ENCODE results near the gene PLA2G2F. TPM values are rescaled to one million over a fixed set of nuclear protein-coding genes. Genes with fewer than 3 reads are reported as not detected.
A peak's percentile ranks its signal among the peaks of the same experiment; 100 is the strongest.

The PLA2G2F gene
- total and polyA plus RNA-seq, 10 of the 15 experiments (the other 5 are each of a cell fraction or from before 2014, with no cell fraction given) = 0.03 TPM; not detected in 9

- no peak for TF ChIP-seq E2F8 (IDR thresholded peaks at IDR 0.05; ENCODE audit: low read depth, partially characterized antibody)
- TF ChIP-seq FOS (IDR thresholded peaks at IDR 0.05; ENCODE audit: borderline replicate concordance, extremely low read depth, insufficient read length) = no peak
- TF ChIP-seq TCF12 (IDR thresholded peaks at IDR 0.05; ENCODE audit: low read depth, low read length) = 0 out of 2 replicates have a peak, but pooled peaks have one; percentile 17
- TF ChIP-seq SMAD1 (IDR thresholded peaks at IDR 0.05; ENCODE audit: low read depth, partially characterized antibody) = no peak
- no peak for TF ChIP-seq RELA (IDR thresholded peaks at IDR 0.05; ENCODE audit: borderline replicate concordance, partially characterized antibody)
- TF ChIP-seq CBX5 (IDR thresholded peaks at IDR 0.05; ENCODE audit: low read depth) = no peak
- no peak for TF ChIP-seq NRF1 (conservative IDR thresholded peaks at IDR 0.05; ENCODE audit: low read depth, low read length)
- no peak for TF ChIP-seq IRF3 (IDR thresholded peaks at IDR 0.05)
- no peak for TF ChIP-seq CHD4 (IDR thresholded peaks at IDR 0.05)
- no peak for TF ChIP-seq CBFB (IDR thresholded peaks at IDR 0.05; ENCODE audit: low read depth)
- no peak for TF ChIP-seq GABPA (IDR thresholded peaks at IDR 0.05; ENCODE audit: low read depth)
- TF ChIP-seq SREBF1 (IDR thresholded peaks at IDR 0.05; ENCODE audit: low read length) = no peak
- no peak for TF ChIP-seq CBX3 (IDR thresholded peaks at IDR 0.05; ENCODE audit: borderline replicate concordance, low read depth)
- no peak for TF ChIP-seq MAX (IDR thresholded peaks at IDR 0.05; ENCODE audit: low read depth, low read length)
- TF ChIP-seq NR2C2 (IDR thresholded peaks at IDR 0.05; ENCODE audit: borderline replicate concordance, control insufficient read depth, insufficient read length, low read depth) = no peak
- TF ChIP-seq PAX5 (IDR thresholded peaks at IDR 0.05; ENCODE audit: borderline replicate concordance, low read depth, low read length) = no peak
- no peak for TF ChIP-seq PML (IDR thresholded peaks at IDR 0.05; ENCODE audit: low read length)
- no peak; the same call in 1 of the 2 replicates for TF ChIP-seq LARP7 (IDR thresholded peaks at IDR 0.05)
- peak; percentile 14 to 45; a peak in 2 of 4 replicates for TF ChIP-seq BHLHE40 (IDR thresholded peaks at IDR 0.05; ENCODE audit: borderline replicate concordance in 1 of 2, low read depth in 2 of 2, low read length in 1 of 2)
- TF ChIP-seq SREBF2 (IDR thresholded peaks at IDR 0.05; ENCODE audit: low read length) = no peak
- TF ChIP-seq, protein P1, sequence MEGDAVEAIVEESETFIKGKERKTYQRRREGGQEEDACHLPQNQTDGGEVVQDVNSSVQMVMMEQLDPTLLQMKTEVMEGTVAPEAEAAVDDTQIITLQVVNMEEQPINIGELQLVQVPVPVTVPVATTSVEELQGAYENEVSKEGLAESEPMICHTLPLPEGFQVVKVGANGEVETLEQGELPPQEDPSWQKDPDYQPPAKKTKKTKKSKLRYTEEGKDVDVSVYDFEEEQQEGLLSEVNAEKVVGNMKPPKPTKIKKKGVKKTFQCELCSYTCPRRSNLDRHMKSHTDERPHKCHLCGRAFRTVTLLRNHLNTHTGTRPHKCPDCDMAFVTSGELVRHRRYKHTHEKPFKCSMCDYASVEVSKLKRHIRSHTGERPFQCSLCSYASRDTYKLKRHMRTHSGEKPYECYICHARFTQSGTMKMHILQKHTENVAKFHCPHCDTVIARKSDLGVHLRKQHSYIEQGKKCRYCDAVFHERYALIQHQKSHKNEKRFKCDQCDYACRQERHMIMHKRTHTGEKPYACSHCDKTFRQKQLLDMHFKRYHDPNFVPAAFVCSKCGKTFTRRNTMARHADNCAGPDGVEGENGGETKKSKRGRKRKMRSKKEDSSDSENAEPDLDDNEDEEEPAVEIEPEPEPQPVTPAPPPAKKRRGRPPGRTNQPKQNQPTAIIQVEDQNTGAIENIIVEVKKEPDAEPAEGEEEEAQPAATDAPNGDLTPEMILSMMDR (IDR thresholded peaks at IDR 0.05 in 2 of 3, conservative IDR thresholded peaks at IDR 0.05 in 1 of 3; ENCODE audit: control insufficient read depth in 2 of 3, extremely low read depth in 1 of 3, insufficient read depth in 1 of 3, low read depth in 3 of 3, low read length in 3 of 3) = peak; percentile 83 to 97 (median 91); a peak in 5 of 6 replicates
- TF ChIP-seq POLR2AphosphoS5 (IDR thresholded peaks at IDR 0.05; ENCODE audit: low read length) = no peak
- TF ChIP-seq RBBP5 (conservative IDR thresholded peaks at IDR 0.05) = no peak
- TF ChIP-seq NBN (IDR thresholded peaks at IDR 0.05) = peak; percentile 58
- no peak for TF ChIP-seq ZBED1 (IDR thresholded peaks at IDR 0.05; ENCODE audit: borderline replicate concordance)
- no peak for TF ChIP-seq ZZZ3 (IDR thresholded peaks at IDR 0.05; ENCODE audit: control insufficient read depth, insufficient read length, low read depth)
- TF ChIP-seq NR2C1 (IDR thresholded peaks at IDR 0.05) = no peak
- peak; percentile 68 for TF ChIP-seq IKZF1 (conservative IDR thresholded peaks at IDR 0.05)
Measured at GRCh38 chr1:20151906-20152598, 12.9 kb downstream of the PLA2G2F start (continued).

All from GM12878 (cell line).